GM19238 (cell line): Measurements from ENCODE around the gene AMIGO2.
"Not testable (repeated sequence)": the region's sequence is repeated elsewhere in the genome, so short reads cannot be mapped to it uniquely, and the experiment has no call there.

Experiments
- DNase-seq: peaks from one replicate; pipeline ENCODE4 v3.0.0; 2011; ENCODE audit warnings: low spot score; ENCODE audit not compliant: insufficient read length

The AMIGO2 gene, protein sequence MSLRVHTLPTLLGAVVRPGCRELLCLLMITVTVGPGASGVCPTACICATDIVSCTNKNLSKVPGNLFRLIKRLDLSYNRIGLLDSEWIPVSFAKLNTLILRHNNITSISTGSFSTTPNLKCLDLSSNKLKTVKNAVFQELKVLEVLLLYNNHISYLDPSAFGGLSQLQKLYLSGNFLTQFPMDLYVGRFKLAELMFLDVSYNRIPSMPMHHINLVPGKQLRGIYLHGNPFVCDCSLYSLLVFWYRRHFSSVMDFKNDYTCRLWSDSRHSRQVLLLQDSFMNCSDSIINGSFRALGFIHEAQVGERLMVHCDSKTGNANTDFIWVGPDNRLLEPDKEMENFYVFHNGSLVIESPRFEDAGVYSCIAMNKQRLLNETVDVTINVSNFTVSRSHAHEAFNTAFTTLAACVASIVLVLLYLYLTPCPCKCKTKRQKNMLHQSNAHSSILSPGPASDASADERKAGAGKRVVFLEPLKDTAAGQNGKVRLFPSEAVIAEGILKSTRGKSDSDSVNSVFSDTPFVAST

DNA sequence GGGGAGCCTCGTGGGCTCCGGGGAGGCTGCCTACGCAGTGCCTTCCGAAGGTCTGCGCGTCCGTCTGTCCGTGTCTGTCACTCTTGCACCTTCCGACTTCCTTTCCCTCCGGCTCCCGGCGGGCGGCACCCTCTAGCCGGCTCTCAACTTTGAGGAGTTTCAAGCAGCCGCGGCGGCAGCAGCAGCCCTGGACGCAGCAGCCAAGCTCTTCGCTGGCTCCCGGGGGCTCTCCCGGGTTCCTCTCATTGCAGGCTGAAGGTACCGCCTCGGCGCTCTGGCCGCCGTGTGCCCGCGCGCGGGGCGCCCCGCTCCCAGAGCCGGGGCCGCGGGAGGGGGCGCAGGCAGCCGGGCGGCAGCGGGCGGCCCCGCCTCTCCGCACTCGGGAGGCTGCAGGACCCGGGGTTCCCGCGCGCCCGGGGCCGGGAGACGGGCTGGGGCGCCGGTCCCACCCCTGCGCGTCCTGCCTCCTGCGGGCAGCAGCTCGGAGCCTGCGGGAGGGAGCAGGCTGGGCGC lies at the start of gene AMIGO2, which contains the start of gene PCED1B:
Gene AMIGO2 (minus strand): TSS at position 492 of the 513 bp plus-strand sequence. CDS start 957 bp downstream, outside the sequence.
Gene PCED1B (plus strand): TSS at position 154 of the 513 bp plus-strand sequence. CDS start 155,443 bp downstream, outside the sequence.
- DNase-seq, result peak; percentile 23

DNA sequence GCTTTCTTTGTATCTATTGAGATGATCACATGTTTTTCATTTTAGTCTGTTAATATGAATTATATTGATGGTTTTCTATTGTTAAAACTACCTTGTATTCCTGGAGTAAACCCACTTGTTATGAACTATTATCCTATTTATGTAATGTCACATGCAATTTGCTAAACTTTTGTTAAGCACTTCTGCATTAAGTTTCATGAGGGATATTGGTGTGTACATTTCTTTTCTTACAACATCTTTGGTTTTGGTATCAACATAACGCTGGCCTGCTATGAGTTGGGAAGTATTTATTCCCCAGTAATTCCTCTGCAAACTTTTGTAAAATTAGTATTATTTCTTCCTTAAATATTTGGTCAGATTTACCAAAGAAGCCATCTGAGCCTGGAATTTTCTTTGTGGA lies 46.5 kb upstream of the AMIGO2 start:
- DNase-seq, result no peak

DNA sequence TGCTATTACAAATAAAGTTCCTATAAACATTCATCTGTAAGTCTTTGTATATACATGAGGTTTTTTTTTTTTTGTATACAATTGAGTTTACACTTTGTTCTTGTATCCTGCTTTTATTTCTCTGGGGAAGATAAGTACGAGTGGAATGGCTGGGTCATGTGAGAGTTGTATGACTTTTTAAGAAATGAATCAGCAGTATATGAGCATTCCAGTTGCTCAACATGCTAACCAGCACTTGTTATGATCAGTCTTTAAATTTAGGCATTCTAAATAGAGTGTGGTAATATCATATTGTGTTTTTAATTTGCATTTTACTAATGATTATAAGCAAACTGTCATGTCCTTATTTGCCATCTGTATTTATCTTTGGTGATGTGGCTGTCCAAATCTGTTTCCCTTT lies 44.7 kb upstream of the AMIGO2 start:
- DNase-seq, result no peak

DNA sequence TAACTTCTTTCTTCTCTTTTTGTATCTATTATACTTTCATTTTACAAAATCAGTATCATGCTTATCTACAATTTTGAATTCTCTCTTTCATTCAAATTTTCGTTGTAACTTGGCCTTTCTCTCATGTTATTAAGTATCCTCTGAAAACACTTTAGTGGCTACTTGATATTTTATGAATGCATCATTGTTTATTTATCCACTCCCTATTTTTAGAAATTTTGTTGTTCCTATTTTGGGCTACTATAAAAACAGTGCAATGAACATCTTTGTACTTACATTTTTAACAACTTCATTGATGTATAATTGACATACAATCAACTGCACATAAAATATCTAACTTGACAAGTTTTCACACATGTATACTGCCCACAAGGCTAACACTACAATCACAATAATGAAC lies 44.0 kb upstream of the AMIGO2 start:
- DNase-seq, result no peak

DNA sequence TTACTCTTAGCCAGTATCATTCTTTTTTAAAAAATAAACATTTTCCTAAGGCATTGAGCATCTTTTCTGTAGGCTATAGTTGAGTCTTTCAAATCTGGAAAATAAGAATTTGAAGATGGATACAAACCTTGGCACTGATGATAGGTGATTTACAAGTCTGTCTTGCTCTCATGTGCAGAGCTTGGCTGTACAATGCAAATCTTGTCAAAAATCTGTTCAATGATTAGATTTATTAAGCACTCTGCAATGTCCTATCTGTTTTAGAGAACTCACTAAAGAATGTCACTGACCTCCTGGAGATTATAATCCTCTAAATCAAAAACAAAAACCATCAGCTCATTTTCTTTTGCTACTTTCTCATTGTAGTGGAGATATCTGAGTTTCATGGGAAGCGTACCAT lies 42.8 kb upstream of the AMIGO2 start:
- no peak for DNase-seq

DNA sequence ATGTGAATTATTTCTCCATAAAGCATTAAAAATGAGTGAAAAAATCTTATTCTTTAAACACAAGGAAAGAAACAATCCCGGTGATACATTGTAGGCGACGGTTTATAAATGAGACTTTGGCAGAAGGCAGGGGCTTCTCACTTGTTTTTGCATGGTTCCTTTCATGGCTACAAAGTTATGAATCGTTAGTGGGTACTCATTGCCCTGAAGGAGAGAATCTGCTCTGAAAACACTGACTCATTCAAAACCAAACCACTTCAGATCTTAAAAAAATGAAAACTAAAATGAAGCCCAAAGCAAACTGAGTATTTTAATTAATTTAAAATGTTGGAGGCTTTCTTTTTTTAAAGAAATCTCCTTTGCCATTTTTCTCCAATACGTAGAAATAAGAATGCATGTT lies 41.4 kb upstream of the AMIGO2 start:
- DNase-seq, result no peak

DNA sequence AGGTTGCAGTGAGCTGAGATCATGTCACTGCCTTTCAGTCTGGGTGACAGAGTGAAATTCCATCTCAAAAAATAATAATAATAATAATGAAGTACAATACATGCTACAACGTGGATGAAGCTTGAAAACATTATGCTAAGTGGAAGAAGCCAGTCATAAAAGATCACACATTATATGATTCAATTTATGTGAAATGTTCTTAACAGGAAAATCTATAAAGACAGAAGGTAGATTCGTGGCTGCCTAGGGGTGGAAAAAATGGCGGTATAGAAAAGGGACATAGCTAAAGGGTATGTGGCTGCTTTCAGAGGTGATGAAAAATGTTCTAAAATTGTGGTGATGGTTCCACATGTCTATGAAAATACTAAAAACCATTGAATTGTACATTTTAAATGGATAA lies 41.0 kb upstream of the AMIGO2 start:
- no peak for DNase-seq

DNA sequence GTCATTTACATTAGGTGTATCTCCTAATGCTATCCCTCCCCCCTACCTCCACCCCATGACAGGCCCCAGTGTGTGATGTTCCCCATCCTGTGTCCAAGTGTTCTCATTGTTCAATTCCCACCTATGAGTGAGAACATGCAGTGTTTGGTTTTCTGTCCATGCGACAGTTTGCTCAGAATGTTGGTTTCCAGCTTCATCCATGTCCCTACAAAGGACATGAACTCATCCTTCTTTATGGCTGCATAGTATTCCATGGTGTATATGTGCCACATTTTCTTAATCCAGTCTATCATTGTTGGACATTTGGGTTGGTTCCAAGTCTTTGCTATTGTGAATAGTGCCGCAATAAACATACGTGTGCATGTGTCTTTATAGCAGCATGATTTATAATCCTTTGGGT lies 37.5 kb upstream of the AMIGO2 start:
- not testable (repeated sequence) for DNase-seq

DNA sequence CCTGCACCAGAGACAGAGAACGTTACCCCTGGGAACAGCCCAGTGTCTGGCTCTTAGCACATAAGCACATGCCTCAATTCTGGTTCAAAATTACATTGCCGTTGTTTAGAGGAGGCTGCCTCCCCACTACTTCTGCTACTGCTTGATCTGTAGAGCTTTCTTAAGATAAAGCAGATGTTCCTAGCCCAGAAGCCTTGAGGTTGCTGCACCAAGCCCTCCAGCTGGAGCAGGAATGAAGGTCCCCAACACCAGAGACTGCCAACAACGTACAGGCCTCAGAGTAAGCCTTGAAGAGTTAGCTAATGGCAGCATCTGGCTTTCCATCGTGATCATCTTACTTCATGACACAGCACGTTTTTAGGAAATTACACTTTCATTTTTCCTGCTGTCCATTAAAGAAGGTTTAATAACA lies 34.7 kb upstream of the AMIGO2 start:
- DNase-seq, result no peak

DNA sequence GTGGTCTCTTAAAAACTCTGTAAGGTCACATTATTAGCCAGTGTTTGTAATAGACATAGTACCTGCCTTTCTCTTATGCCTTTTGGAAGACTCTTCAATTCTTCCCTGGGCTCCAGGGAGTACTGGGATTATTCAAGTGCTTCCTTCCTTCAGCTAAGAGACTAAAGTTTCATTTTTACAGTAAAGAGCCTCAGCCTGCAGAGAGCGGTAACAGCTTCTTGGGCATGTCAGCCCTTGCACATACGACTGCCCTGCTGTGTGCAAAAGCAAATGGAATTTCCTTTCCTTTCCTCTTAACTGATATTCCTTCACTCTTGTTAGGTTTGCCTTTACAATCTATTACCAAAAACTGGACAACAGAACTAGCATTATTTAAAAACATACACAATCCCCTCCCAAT lies 32.9 kb upstream of the AMIGO2 start:
- DNase-seq, result no peak

DNA sequence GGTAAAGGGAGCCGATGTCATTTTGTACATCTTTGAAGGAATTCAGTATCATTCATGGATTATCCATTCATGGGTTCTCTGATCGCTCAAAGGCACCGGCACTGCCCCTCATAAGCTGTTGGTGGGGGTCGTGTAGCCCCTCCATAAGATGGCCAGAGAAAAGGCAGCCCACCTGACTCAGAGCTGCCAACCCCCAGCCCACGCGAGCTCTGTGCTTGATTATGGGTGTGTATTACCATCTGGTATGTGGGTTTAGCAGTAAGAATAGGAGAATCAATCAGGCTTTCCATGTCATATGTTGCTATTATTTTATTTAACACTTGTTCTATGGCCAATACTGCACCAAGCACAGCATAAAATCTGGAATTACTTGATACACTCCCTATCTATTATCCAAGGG lies 32.1 kb upstream of the AMIGO2 start:
- no peak for DNase-seq

DNA sequence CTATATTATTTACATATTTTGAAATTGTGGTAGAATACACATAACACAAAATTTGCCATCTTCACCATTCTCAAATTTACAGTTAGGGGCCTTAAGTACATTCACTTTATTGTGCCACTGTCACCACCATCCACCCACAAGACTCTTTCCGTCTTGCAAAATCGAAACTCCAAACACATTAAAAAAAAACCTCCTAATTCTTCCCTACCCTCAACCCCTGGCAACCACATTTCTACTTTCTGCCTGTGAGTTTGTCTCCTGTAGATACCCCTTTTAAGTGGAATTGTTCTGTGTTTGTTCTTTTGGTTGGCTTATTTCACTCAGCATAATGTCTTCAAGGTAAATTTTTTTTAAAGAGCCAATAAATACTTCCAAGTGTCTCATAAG lies 31.6 kb upstream of the AMIGO2 start:
- no peak for DNase-seq

DNA sequence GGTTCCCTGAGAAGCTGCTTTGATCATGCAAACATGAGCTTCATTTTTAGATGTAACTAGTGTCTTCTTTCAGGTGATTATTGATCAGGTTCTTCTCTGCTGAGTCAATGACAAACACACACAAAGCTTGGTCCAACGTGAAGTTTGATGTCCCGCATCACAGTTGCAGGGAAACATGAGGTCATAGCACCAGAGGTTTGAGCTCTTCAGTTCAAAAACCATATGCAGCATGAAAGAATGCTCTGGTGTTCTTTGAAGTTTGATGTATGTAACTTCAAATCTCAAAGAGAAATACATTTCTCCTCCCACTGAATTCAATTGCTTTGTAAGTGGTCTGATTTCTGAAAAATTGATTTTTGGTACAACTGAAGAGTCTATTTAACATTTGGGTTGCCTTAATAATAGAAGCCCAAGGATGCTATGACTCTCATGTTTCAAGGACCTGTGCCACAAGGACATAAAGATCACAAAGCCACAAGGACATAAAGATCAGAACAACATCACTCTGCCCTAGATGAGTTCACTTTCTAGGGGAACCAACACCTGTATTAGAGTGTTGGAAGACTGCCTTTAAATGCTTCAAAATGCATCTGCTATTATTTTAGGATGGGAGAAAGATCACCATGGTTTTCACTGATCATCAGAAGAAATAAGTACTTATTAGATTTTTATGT lies 31.1 kb upstream of the AMIGO2 start:
- no peak for DNase-seq

DNA sequence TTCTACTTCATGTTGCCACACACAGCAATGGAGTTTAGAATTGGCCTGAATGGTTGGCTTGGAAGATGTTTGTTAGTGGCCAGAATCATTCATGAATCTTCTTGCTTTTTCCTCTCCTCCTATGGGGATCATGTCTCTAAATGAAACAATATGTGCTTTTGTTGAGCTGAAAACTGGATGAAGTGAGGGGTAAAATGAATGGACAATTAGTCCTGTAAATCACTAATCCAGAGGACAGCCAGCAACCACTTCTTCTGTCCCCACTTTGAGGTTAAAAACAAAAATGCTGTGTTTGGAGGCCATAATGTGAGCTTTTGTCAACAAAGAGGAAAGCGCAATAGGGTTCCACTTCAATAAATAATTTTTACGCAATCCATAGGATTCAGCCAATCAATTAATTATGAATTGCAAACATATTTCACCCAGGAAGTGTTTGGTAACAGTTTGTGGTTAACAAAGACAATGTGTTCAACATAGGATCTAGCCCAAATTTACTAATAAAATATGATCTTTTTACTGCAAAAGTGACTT lies 30.3 kb upstream of the AMIGO2 start:
- no peak for DNase-seq

DNA sequence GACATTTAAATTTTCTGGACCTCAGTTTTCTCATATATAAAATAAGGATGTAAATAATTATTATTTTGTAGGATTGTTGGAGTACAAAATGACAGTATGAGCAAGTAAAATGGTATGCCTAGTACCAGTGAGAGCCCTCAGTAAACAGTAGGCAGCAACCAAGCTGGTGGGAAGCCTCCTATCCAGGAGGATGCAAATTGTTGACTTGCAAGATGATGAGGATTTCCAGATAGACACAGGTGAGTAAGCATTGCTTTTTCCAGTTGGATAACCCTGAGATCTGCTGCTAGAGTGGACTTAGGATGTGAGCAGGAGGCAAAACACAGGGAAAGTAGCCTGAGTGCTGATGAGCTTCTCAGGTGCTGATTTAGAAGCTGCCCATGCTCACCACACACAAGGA lies 28.2 kb upstream of the AMIGO2 start:
- DNase-seq, result no peak

DNA sequence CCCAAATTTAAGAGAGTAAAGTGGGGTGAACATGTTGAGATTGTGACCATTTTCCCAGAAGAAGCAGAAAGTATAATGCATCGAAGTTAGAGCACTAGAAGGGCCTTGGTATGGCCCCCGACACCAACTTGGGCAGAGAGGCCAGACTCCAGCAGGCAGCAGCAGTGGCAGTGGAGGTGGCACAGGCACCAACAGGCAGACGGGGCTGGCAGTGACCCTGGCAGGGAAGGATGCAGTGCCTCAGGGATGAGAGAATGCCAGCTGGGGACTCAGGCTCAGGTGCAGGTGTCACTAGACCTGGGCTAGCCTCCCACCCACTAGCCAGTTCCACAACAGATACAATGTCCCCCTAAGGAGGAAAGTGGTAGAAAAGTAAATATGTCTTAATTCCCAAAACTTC lies 27.7 kb upstream of the AMIGO2 start:
- DNase-seq, result no peak

DNA sequence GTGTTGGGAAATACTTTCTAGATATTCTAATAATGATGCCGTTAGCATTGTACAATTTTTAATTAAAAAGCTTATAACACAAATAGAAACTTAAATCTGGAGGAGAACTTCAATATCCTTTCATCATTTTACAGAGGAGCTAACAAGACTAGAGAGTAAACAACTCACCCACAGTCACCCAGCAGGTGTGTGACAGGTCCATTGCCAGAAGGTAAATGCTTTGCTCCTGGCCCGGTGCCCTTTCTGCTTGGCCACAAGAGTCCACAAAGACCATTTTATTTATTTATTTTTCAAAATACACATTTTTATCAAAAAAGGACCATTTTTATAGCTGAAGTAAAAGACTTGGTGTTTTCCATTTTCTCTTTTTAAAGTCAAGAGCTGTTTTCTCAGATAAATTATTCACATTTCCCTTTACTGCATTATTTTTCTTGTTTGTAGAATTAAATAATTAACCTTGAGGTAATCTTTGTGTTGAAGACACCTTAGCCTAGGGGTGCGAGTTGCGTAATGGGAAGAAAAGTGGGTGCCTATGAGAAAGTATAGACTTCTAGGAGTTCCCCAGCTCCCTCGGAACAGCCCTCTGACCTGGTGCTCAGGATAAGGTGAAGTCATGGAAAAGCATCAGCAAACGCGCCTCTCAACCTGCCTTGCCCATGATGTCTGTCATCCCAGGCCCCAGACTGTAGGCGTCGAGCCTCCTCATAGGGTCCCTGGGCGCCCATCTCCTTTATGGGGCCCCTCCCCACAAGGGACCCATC lies 26.3 kb upstream of the AMIGO2 start:
- no peak for DNase-seq

DNA sequence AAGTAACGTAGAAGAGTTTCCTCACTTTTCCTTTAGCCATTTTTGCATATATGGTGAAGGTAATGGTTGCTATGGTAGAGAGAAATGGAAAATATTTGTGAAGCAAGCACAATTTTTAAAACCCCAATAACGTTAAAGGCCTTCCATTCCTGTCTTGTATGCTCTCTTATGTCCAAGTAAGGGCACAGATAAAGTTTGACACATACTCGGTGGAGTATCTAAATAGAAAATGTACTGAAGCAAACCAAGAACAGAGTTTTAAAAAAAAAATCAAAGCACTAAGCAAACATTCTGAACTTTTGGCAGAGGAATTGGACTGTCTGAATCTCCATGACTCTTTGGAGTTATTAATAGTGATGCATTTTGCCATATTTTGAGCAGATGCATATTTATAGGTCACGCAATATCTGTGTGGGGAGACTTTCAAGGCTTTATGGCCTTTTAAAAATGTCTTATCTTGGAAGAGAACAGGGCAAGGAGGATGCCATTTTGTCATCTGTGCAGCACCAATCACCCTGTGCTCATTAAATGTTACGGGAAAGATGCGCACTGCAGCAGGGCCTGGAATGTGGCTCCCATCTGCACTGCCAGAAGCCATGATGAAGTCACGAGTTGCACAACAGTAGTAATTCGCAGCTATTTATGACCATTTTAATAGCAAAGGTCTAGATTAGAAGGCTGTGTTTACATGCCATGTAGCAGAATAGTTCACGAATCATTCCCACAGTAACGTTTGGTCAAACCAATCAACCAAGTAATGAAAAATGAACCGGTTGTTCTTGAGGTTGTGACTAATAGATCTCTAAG lies 23.3 kb upstream of the AMIGO2 start:
- no peak for DNase-seq

DNA sequence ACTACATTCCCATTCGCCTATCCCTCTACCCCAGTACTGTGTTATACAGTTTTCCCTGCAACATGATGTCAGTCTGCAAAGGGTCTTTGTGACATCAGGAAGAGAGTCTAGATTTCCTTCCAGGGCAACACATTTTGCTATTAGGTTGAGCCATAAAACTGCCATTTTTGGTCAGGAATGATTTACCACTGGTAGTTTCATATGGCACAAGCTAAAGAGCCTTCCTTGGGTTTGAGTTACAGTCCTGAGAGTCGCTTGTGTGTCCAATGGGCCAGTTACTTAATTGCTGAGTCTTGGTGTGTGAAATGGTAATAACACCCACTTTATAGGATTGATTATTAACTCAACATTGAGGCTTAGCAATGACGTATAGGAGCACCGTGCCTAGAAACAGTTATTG lies 22.6 kb upstream of the AMIGO2 start:
- no peak for DNase-seq

DNA sequence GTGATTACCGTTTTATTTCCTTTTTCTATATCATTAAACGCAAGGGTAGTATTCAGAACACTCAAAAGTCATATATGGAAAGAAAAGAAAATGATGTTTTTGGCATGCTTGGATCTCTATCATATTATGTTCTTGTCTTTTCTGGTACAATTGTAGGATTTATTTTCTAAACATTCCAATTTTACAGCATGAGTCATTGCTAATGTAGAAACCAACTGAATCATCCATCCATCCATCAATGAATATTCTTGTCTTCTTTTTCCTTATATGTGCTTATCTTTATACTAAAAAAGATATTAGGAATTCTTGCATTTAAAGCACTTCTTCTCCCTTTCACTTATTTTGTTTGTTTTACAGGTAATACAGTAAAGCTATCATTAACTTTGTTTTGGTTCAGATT lies 20.4 kb upstream of the AMIGO2 start:
- no peak for DNase-seq

DNA sequence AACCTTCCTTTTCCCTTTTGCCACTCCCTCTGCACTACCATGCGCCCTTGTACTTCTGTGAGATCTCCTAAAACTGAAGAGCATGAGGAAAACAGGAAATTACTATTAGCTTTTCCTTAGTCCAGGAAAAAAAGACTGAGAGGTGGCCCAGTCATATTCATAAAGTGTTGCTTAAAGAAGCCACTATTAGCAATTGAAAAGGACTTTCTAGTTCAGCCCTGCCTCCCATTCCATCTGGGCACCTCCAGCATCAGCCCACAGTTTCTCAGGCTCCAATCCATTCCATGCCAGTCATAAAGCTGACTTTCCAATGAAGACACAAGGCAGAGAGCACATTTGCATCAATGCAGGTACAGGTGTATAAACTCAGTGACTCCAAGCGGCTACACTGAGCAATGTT lies 19.9 kb upstream of the AMIGO2 start:
- no peak for DNase-seq
